Liver (tissue), 9 donors: ENCODE results near the gene SUSD4. TPM values are rescaled to one million over a fixed set of nuclear protein-coding genes. Genes with fewer than 3 reads are reported as not detected.

Source experiments
- DNase-seq: peaks from one replicate; pipeline ENCODE4 v3.0.0-alpha.2; 2017; ENCODE audit warnings: low spot score
- H3K27ac ChIP-seq, 2 donors: one replicate each; pipeline ENCODE4 v1.7.0; 2013; ENCODE audit warnings: inconsistent platforms in 2 of 2, low read length in 2 of 2, control low read depth in 1 of 2, low read depth in 1 of 2, mild to moderate bottlenecking in 1 of 2
- H3K27me3 ChIP-seq, 4 donors: one replicate each; pipeline versions ENCODE4 v1.6.1 to v1.7.0; 2013; ENCODE audit warnings: low read length in 3 of 4, inconsistent platforms in 1 of 4, mild to moderate bottlenecking in 1 of 4, moderate library complexity in 1 of 4; ENCODE audit not compliant: control insufficient read depth in 4 of 4, insufficient read depth in 4 of 4
- H3K36me3 ChIP-seq, 4 donors: one replicate each; pipeline versions ENCODE4 v1.6.1 to v1.7.0; 2013; ENCODE audit warnings: low read length in 3 of 4, mild to moderate bottlenecking in 3 of 4, low read depth in 1 of 4, moderate library complexity in 1 of 4; ENCODE audit not compliant: control insufficient read depth in 4 of 4, insufficient read depth in 3 of 4
- H3K4me1 ChIP-seq, 4 donors: one replicate each; pipeline versions ENCODE4 v1.6.1 to v1.7.0; 2013; ENCODE audit warnings: low read length in 3 of 4, mild to moderate bottlenecking in 3 of 4, moderate library complexity in 1 of 4; ENCODE audit not compliant: control insufficient read depth in 4 of 4, insufficient read depth in 4 of 4
- H3K4me3 ChIP-seq, 3 donors: one replicate each; pipeline versions ENCODE4 v1.6.1 to v1.7.0; 2013; ENCODE audit warnings: low read length in 3 of 3, control low read depth in 1 of 3, low read depth in 1 of 3, mild to moderate bottlenecking in 1 of 3
- H3K9ac ChIP-seq, 2 donors: one replicate each; pipeline ENCODE4 v1.7.0; 2013; ENCODE audit warnings: low read length in 2 of 2, mild to moderate bottlenecking in 2 of 2, moderate library complexity in 2 of 2, control low read depth in 1 of 2, low read depth in 1 of 2
- H3K9me3 ChIP-seq, 4 donors: one replicate each; pipeline versions ENCODE4 v1.6.1 to v1.7.0; 2013; ENCODE audit warnings: low read length in 3 of 4; ENCODE audit not compliant: control insufficient read depth in 4 of 4
- EGR1 ChIP-seq, 2 donors: IDR thresholded peaks; 2 replicates each; pipeline ENCODE4 v1.6.1; 2016 to 2018; ENCODE audit warnings: antibody characterized with exemption in 2 of 2, low read depth in 2 of 2
- FOXA1 ChIP-seq: IDR thresholded peaks from 2 replicates; pipeline ENCODE4 v1.6.1; 2016; ENCODE audit warnings: antibody characterized with exemption
- FOXA2 ChIP-seq: IDR thresholded peaks from 2 replicates; pipeline ENCODE4 v1.6.1; 2016; ENCODE audit warnings: antibody characterized with exemption
- GABPA ChIP-seq, 2 donors: IDR thresholded peaks in 1 of 2; conservative IDR thresholded peaks in 1 of 2; 2 replicates each; pipeline ENCODE4 v1.6.1; 2016; ENCODE audit warnings: antibody characterized with exemption in 2 of 2, mild to moderate bottlenecking in 1 of 2, moderate library complexity in 1 of 2
- HNF4A ChIP-seq, 2 donors: conservative IDR thresholded peaks; 2 replicates each; pipeline ENCODE4 v1.6.1; 2016; ENCODE audit warnings: antibody characterized with exemption in 2 of 2, mild to moderate bottlenecking in 2 of 2
- HNF4G ChIP-seq: IDR thresholded peaks from 2 replicates; pipeline ENCODE4 v1.6.1; 2016; ENCODE audit warnings: antibody characterized with exemption
- JUND ChIP-seq, 2 donors: IDR thresholded peaks; 2 replicates each; pipeline ENCODE4 v1.6.1; 2016; ENCODE audit warnings: antibody characterized with exemption in 2 of 2
- NR2F2 ChIP-seq: IDR thresholded peaks from 2 replicates; pipeline ENCODE4 v1.6.1; 2016; ENCODE audit warnings: antibody characterized with exemption
- RAD21 ChIP-seq, 2 donors: IDR thresholded peaks; 2 replicates each; pipeline ENCODE4 v1.6.1; 2016; ENCODE audit warnings: antibody characterized with exemption in 2 of 2, mild to moderate bottlenecking in 2 of 2
- RXRA ChIP-seq, 2 donors: IDR thresholded peaks; 2 replicates each; pipeline ENCODE4 v1.6.1; 2017 to 2018; ENCODE audit warnings: antibody characterized with exemption in 2 of 2, mild to moderate bottlenecking in 1 of 2
- SP1 ChIP-seq: IDR thresholded peaks from 2 replicates; pipeline ENCODE4 v1.6.1; 2018; ENCODE audit warnings: antibody characterized with exemption, mild to moderate bottlenecking
- TAF1 ChIP-seq: conservative IDR thresholded peaks from 2 replicates; pipeline ENCODE4 v1.6.1; 2016; ENCODE audit warnings: antibody characterized with exemption, mild to moderate bottlenecking
- WGBS: extraction: QIAGEN DNeasy Blood & Tissue Kit; methylation state at CpG from one replicate; pipeline ENCODE4 v1.1.7; 2013; 5-methylcytosine and 5-hydroxymethylcytosine counted together
- polyA plus RNA-seq, 2 donors: library from polyadenylated mRNA; stranded (reverse) in 1 of 2; unstranded in 1 of 2; fragments of 200-250 nt in 1 of 2; fragments of >200 nt in 1 of 2; fragmentation: Nextera tagmentation in 1 of 2; extraction: Ambion mirVana in 1 of 2; gene quantifications; one replicate each; pipeline versions ENCODE4 v1.2.1 to v1.2.3, GENCODE V29; 2013 to 2015
- total RNA-seq, 2 donors: library from RNA; depleted of rRNA; stranded (reverse); fragments of >200 nt; gene quantifications; one replicate each; pipeline ENCODE4 v1.2.3, GENCODE V29; 2014
- TF ChIP-seq, protein P1 (sequence below): fragments of 150-350 bp; IDR thresholded peaks from 2 replicates; pipeline ENCODE4 v1.5.1; 2017; ENCODE audit warnings: improper control_type of control experiment, low read depth, low read length; ENCODE audit not compliant: missing input control
- TF ChIP-seq, protein P2 (sequence below): IDR thresholded peaks from 2 replicates; pipeline ENCODE4 v1.6.1; 2016; ENCODE audit warnings: antibody characterized with exemption
- TF ChIP-seq, protein P3 (sequence below): IDR thresholded peaks from 2 replicates; pipeline ENCODE4 v1.6.1; 2016; ENCODE audit warnings: antibody characterized with exemption
- TF ChIP-seq, protein P4 (sequence below): IDR thresholded peaks from 2 replicates; pipeline ENCODE4 v1.6.1; 2016; ENCODE audit warnings: antibody characterized with exemption, mild to moderate bottlenecking
- donor health status: healthy.
- donor health status: healthy.
- donor health status: healthy.
- donor health status: healthy.
- donor health status: healthy.

The SUSD4 gene
- total and polyA plus RNA-seq, 4 donors, result 1.1 to 3.8 (median 1.8) TPM

DNA sequence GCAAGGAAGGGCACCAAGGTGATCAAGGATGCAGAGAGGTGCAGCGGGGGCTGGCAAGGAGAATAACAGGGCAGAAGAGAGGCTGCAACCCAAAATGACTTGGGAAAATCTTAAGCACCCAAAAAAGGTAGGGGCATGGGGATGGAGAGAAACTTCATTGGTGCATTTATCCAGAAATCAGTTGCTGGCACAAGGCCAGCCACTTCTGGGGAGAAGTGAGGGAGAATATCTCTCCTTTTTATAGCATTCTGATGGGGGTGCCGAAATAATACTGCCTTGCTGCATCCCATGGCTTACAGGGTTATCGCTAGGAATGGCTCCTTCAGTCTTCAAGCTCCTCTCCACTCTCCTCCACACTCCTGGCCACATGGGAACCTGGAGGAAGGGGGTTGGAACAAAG is 47.9 kb downstream of the SUSD4 start:
- H3K4me3 ChIP-seq, result no peak overlapping the region
- peaks cover 0 to 2% (median 0%) of the 10 kb centered on the region in 4 donors for H3K4me1 ChIP-seq
- DNase-seq, result no peak
- TF ChIP-seq, protein P1, sequence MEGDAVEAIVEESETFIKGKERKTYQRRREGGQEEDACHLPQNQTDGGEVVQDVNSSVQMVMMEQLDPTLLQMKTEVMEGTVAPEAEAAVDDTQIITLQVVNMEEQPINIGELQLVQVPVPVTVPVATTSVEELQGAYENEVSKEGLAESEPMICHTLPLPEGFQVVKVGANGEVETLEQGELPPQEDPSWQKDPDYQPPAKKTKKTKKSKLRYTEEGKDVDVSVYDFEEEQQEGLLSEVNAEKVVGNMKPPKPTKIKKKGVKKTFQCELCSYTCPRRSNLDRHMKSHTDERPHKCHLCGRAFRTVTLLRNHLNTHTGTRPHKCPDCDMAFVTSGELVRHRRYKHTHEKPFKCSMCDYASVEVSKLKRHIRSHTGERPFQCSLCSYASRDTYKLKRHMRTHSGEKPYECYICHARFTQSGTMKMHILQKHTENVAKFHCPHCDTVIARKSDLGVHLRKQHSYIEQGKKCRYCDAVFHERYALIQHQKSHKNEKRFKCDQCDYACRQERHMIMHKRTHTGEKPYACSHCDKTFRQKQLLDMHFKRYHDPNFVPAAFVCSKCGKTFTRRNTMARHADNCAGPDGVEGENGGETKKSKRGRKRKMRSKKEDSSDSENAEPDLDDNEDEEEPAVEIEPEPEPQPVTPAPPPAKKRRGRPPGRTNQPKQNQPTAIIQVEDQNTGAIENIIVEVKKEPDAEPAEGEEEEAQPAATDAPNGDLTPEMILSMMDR, result no peak
- no peak for TF ChIP-seq HNF4G
- TF ChIP-seq EGR1 (IDR thresholded peaks at IDR 0.05; ENCODE audit: low read depth in 2 of 2), result no peak
- no peak for TF ChIP-seq HNF4A (conservative IDR thresholded peaks at IDR 0.05)
- no peak for TF ChIP-seq SP1
- TF ChIP-seq JUND (IDR thresholded peaks at IDR 0.05), result no peak
- TF ChIP-seq, protein P2, sequence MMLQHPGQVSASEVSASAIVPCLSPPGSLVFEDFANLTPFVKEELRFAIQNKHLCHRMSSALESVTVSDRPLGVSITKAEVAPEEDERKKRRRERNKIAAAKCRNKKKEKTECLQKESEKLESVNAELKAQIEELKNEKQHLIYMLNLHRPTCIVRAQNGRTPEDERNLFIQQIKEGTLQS, result no peak
- no peaks in the 10 kb centered on the region for H3K36me3 ChIP-seq
- H3K27me3 ChIP-seq, result no peaks in the 10 kb centered on the region
- H3K9me3 ChIP-seq, result no peaks in the 10 kb centered on the region
- H3K27ac ChIP-seq, result no peak overlapping the region
- no peak overlapping the region for H3K9ac ChIP-seq
- 94% methylated on average over 3 of the region's 3 CpGs for WGBS

DNA sequence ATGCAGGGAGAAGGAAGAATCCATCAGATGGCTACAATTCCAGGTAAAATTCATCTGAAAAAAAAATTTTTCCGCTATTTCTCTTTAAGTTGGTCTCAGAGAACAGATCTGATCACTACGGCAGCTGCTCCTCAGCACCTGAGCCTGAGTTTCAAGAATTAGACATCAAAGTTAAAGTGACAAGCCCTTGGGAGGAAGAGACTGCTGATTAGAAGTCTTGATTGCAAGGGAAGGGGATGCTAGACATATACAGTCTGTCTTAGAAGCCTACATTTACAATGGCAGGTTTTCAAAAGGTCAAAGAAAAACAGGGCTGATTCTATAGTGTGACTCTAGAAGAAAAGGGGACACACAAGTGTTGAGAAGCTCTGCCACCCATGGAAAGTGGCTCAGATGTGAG is 48.3 kb downstream of the SUSD4 start:
- Histone ChIP-seq H3K9me3 (no peaks in the 10 kb centered on the region), H3K36me3 (no peaks in the 10 kb centered on the region), H3K4me1 (peaks cover 0 to 2% (median 0%) of the 10 kb centered on the region in 4 donors), H3K27me3 (no peaks in the 10 kb centered on the region), H3K4me3 (no peak overlapping the region), H3K27ac (no peak overlapping the region), H3K9ac (no peak overlapping the region)
- WGBS, result 72% methylated on average over 2 of the region's 2 CpGs
- TF ChIP-seq HNF4G, result no peak
- TF ChIP-seq JUND (IDR thresholded peaks at IDR 0.05), result no peak
- no peak for TF ChIP-seq FOXA1
- no peak for TF ChIP-seq SP1
- no peak for TF ChIP-seq EGR1 (IDR thresholded peaks at IDR 0.05; ENCODE audit: low read depth in 2 of 2)
- TF ChIP-seq RXRA (IDR thresholded peaks at IDR 0.05), result no peak
- TF ChIP-seq, protein P2, result no peak
- no peak for TF ChIP-seq GABPA (IDR thresholded peaks at IDR 0.05 in 1 of 2, conservative IDR thresholded peaks at IDR 0.05 in 1 of 2)
- TF ChIP-seq, protein P1, result no peak
- TF ChIP-seq HNF4A (conservative IDR thresholded peaks at IDR 0.05), result no peak
- no peak for TF ChIP-seq RAD21 (IDR thresholded peaks at IDR 0.05)
- DNase-seq, result no peak

DNA sequence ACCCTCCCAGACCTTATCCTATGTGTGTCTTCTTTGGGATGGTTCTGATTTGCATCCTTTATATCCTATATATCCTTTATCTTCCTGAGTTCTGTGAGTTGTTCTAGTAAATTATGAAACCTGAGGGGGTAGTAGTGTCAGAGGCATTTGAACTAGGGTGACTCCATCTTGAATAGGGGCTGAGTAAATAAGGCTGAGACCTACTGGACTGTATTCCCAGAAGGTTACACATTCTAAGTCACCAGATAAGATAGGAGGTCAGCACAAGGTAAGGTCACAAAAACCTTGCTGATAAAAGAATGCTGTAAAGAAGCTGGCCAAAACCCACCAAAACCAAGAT is 50.6 kb downstream of the SUSD4 start:
- DNase-seq, result no peak
- Histone ChIP-seq H3K9me3 (no peaks in the 10 kb centered on the region), H3K36me3 (no peaks in the 10 kb centered on the region), H3K9ac (no peak overlapping the region), H3K27me3 (no peaks in the 10 kb centered on the region), H3K4me3 (no peak overlapping the region), H3K4me1 (peaks cover 0 to 2% (median 0%) of the 10 kb centered on the region in 4 donors), H3K27ac (no peak overlapping the region)
- no peak for TF ChIP-seq NR2F2
- no peak for TF ChIP-seq HNF4G
- TF ChIP-seq GABPA (IDR thresholded peaks at IDR 0.05 in 1 of 2, conservative IDR thresholded peaks at IDR 0.05 in 1 of 2), result no peak
- TF ChIP-seq, protein P3, sequence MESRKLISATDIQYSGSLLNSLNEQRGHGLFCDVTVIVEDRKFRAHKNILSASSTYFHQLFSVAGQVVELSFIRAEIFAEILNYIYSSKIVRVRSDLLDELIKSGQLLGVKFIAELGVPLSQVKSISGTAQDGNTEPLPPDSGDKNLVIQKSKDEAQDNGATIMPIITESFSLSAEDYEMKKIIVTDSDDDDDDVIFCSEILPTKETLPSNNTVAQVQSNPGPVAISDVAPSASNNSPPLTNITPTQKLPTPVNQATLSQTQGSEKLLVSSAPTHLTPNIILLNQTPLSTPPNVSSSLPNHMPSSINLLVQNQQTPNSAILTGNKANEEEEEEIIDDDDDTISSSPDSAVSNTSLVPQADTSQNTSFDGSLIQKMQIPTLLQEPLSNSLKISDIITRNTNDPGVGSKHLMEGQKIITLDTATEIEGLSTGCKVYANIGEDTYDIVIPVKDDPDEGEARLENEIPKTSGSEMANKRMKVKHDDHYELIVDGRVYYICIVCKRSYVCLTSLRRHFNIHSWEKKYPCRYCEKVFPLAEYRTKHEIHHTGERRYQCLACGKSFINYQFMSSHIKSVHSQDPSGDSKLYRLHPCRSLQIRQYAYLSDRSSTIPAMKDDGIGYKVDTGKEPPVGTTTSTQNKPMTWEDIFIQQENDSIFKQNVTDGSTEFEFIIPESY, result no peak
- TF ChIP-seq RAD21 (IDR thresholded peaks at IDR 0.05), result no peak
- TF ChIP-seq, protein P2, result no peak
- no peak for TF ChIP-seq TAF1
- no peak for TF ChIP-seq FOXA2
- TF ChIP-seq, protein P4, sequence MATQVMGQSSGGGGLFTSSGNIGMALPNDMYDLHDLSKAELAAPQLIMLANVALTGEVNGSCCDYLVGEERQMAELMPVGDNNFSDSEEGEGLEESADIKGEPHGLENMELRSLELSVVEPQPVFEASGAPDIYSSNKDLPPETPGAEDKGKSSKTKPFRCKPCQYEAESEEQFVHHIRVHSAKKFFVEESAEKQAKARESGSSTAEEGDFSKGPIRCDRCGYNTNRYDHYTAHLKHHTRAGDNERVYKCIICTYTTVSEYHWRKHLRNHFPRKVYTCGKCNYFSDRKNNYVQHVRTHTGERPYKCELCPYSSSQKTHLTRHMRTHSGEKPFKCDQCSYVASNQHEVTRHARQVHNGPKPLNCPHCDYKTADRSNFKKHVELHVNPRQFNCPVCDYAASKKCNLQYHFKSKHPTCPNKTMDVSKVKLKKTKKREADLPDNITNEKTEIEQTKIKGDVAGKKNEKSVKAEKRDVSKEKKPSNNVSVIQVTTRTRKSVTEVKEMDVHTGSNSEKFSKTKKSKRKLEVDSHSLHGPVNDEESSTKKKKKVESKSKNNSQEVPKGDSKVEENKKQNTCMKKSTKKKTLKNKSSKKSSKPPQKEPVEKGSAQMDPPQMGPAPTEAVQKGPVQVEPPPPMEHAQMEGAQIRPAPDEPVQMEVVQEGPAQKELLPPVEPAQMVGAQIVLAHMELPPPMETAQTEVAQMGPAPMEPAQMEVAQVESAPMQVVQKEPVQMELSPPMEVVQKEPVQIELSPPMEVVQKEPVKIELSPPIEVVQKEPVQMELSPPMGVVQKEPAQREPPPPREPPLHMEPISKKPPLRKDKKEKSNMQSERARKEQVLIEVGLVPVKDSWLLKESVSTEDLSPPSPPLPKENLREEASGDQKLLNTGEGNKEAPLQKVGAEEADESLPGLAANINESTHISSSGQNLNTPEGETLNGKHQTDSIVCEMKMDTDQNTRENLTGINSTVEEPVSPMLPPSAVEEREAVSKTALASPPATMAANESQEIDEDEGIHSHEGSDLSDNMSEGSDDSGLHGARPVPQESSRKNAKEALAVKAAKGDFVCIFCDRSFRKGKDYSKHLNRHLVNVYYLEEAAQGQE, result no peak
- no peak for TF ChIP-seq JUND (IDR thresholded peaks at IDR 0.05)
- no peak for TF ChIP-seq FOXA1
- no peak for TF ChIP-seq RXRA (IDR thresholded peaks at IDR 0.05)
- TF ChIP-seq EGR1 (IDR thresholded peaks at IDR 0.05; ENCODE audit: low read depth in 2 of 2), result no peak
- TF ChIP-seq HNF4A (conservative IDR thresholded peaks at IDR 0.05), result no peak
